GM19043 (cell line): ENCODE data around the gene GUCA2B.

Experiments used
- ATAC-seq: cut with Tn5 transposase; IDR thresholded peaks from one replicate; pipeline ENCODE4 v1.9.1; 2021; ENCODE audit warnings: low read depth; ENCODE audit not compliant: unreplicated experiment

The GUCA2B gene

DNA sequence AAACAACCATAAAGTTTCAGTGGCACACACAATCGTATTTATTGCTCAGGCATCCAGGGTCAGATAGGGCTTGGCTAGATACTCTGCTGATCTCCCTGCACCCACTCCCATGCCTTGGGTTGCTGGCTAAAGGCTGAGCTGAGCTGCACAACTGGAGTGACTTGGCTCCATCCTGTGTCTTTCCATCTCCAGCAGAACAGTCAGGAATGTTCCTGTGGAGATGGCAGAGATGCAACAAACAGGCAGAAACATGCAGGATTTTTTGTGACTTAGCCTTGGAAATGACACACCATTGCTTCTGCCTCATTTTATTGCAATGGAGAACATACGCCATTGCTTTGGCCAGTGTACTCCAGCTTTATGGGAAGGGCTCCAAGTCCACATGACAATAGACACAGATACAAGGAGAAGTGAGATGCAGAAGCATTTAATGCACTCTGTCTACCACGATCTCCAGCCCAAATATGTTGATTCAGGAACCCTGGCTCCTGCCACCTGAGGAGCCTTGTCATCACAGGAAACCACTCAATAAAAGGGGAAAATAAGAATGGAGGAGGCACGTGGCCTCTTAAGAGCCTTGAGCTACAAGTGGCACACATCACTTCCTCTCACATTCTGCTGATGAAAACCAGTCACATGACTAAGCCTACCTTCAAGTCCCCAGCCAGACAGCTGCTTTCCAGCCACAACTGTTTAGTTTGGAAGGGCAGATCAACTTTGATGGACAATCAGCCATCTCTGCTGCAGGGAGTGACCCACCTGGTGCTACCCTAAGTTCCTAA, 10.1 kb upstream of the GUCA2B start:
- no peak for ATAC-seq

DNA sequence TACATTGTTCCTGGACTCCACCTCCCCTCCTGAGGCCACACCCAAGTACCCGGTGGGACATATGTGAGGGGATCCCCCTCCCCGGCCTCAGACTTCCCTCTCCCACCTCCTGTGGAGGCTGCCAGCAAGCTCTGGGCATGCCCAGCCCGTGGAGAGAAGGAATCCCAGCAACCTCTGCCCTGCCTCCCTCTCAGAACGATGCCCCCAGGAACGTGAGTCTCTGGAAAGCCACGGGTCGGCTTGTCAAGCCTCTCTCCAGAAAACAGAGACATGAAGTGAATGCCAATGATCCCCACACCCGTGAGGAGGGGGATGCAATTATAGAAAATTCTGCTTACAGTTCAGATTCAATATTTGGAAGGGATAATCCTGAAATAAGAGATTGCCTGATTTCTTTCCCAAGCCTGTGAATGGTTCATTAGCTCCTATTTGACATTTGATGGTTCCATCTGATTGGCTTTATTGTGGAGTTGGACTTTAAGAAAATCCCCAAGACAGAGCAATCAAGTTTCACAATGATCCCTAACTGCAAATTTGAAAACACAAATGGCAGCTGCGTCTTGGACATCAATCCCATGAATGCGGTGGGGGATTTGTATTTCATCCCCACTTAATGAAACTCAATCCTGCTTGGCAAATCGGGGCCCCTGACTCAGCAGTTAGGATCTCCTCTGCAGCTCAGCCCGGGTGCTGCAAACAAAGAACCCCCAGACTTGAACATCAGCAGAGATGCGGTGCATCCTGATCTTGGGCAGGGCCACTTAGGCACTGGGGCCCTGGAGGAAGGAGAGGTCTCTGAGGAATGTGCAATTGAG, 9.1 kb upstream of the GUCA2B start:
- no peak for ATAC-seq

DNA sequence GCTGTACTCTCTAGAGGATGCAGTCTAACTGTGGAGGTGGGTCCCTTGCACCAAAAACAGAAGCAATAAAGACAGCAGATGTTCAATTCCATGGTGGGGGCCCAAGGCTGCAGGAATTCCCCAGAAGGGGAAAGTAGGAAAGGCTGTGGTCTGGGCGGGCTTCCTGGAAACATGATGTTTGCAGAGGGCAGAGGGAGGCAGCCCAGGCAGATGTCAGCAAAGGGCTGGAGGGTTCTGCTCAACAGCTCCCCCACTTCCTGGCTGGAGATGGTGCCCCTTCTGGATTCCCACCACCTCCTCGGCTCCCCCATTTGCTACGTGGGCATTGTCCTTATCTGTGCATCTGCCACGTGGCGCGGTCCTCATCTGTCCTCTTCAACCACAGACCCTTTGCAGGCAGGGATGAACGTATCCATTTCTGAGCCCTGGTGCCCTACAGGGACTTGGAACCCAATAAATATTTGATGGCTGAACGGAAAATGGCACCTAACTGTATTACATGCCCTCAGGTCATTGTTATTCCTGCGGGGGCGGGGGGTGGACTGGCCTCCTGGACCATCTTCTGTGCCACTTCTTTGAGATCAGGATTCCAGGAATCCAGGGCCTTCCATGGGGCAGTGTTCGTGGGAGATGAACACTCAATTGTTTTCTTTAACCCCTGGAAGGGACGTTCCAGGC, 8.4 kb upstream of the GUCA2B start:
- no peak for ATAC-seq

DNA sequence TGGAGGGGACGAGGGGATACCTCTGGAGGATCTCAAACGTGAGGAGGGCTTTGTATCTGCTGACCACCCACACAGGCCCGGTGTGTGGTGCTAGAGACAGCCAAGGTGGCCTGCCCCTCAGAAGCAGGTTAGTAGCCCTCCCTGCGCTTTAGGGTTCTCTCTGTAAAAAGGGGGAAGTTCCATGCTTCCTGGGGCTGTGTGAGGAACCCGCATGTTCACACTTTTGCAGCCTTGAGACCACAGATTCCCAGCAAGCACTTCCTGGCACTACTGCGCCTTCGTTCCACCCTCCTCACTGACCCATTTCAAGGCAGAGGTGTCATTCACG, 7.9 kb upstream of the GUCA2B start:
- no peak for ATAC-seq

DNA sequence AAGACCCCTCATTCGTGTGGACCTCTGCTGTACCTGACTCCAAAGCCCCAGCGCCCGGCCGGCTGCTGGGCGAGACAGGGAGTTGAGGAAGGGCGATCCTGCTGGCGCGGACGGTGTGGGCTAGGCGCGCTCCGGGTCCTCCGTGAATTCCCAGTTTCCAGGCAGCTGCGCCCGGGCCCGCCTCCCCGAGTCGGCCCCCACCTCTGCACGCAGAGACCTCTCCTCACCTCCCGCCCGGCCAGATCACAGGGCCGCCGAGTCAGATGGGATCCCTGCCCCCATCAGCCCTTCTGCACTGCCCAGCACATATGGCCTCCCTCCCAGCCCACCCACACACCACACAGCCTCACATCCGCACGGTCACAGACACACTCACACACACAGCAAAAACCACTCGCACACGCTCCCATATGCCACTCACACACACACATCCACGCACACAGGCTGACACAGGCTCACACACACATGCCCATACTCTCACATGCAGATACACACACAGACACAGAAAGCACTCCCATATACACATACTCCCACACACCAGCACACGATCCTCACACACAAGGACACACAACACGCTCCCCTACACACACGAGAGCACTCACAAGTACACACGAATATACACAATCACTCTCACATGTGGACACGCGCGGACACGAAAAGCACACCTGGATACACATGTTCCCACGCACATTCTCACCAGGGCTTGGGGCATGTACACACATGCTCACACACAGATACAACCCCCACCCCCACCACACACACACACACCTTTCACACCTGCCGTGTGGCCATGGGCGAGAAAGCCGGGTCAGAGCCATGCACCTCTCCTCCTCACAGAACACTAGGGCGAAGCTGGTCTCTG, 7.2 kb upstream of the GUCA2B start:
- ATAC-seq, result no peak

DNA sequence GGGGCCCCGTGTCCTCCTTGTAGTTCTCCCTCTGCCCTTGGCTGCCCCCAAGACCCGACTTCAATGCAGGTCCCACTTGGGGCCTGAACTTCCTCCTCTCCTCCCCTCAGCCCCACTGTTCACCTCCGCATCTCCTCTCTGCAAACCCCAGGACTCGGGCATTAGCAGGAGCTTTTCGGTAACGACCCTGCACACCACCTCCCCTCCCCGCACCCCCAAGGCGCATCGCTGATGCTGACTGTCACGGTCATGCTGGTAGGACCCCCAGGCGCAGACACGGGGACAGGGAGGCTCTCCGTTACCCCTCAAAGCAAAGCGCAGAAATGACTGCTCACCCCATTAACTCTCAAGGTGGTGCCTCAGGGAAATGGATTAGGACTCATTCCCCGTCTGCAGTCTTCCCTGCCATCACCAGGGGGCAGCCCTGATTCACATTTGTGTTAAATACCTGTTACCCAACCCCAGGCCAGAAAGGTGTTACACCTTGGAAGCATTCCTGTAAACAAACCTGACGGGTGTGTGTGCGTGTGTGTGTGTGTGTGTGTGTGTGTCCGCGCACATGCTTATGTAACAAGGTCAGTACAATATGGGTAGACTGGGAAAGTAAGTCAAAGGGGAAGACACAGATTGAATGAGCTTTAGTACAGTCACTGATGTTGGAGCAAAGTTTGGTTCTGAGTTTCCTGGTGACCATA, 6.4 kb upstream of the GUCA2B start:
- ATAC-seq, result no peak

DNA sequence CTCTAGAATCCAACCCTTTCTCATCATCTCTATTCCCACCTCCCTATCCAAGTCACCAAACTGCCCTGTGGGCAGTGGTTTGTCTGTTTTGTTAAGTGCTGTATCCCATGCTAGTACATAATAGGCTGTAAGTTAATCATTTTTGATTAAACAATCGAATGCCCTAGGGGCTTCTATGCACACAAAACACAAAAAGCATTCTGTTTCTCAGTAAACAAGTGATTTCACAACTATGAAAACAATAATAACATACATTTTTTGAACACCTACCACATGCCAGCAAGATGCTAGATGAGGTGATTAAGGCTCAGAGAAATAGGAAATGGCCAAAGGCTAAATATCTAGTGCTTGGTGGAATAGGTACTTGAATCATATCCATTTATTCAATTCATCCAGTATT, 5.0 kb upstream of the GUCA2B start:
- no peak for ATAC-seq

DNA sequence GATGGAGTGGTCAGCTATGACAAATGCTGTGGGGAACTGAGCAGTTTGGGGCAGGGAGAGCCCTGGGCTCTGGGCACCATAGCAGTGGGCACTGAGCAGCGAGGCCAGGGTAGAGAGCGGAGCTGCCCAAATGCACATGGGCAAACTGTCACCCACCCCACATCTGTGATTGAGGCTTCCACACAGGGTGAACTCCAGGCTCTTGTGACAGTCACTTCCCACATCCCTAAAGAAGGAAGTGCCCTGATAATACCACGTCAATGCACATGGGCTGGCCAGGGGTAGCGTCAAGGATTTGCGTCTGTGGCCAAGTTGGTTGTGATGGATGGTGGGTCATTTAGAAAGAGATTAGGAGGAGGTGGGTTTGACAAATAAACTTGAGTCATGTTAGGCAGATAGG, 2.6 kb upstream of the GUCA2B start:
- no peak for ATAC-seq

DNA sequence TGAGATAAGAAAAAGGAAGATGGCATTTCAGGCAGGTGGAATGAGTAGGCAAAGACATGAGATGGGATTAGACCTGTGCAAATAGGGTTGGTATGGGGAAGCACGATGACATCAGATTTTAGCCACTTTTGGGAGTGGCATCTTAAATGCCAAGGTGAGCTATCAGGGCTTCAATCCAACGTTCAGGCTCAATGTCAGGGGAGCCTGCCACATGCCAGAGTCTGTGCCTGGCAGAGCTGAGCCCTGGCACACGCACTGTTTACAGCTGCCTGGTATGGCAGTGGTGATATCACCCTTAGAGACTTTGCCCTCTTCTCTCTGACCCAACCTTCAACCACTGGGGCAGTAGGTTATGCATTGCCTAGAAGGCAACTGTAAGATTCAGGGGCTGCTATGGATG, 1.1 kb upstream of the GUCA2B start:
- ATAC-seq, result no peak

DNA sequence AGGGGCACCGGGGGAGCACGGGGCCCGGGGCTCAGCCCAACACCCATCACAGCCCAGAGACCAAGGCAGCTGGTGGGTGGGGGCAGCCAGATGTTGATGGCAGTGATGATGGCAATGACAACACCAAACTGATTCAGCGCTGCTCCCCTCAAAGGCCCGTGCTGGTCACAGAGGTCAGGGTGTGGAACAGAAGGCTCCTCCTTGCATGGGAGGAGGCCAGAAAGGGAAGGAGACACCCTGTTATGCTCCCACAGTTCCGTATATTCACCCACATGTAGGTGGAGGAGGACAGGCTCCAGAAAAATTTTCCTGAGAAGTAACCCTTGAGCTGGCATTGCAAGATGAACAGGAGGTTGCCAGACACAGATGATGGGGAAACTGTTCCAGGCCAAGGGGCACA, 414 bp downstream of the GUCA2B start:
- no peak for ATAC-seq

DNA sequence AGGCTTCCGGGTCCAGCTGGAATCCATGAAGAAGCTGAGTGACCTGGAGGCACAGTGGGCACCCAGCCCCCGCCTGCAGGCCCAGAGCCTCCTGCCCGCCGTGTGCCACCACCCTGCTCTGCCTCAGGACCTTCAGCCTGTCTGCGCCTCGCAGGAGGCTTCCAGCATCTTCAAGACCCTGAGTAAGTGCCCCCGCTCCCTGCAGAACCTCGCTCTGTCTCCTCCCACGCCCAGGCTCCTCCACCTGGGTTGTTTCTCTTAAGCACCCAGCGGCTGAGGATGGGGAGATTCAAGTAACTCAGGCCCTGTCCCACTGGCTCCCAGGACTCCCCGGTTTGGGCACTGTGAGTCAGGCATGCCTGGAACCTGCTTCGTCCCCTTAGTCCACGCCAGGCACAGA, 1.5 kb downstream of the GUCA2B start:
- no peak for ATAC-seq

DNA sequence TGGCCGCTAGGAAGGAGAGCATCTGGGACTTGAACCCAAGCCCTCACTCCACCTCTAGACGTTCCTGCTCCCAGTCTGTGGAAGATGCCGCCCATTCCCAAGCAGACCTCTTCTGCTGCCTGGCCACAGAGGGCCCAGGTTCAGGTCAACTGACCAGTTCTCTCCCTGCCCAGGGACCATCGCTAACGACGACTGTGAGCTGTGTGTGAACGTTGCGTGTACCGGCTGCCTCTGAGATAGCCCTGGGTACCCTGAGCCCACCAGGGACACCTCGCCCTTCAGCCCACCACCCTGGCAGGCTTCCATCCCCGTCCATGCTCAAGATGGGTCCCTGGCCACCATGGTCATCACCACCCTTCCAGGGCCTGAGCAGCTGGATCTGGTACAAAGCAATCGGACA, 2.2 kb downstream of the GUCA2B start:
- no peak for ATAC-seq

DNA sequence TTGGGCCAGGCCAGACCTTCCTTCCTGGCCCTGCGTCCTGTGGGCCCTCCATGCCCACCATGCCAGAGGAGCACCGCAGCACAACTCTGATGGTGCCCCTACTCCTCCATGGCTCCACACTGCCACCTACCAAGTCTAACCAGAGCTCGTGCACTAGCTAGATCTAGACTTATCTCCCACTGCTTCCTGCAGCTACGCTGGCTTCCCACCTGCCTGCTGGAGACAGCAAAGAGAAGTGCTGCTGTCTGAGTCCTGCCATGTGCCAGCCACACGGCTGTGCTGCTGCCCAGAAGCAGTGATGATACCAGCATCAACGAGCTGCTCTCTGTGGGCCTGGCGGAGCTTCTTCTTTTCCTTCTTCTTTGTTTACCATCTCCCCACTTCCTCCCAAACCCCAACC, 4.5 kb downstream of the GUCA2B start:
- ATAC-seq, result no peak

DNA sequence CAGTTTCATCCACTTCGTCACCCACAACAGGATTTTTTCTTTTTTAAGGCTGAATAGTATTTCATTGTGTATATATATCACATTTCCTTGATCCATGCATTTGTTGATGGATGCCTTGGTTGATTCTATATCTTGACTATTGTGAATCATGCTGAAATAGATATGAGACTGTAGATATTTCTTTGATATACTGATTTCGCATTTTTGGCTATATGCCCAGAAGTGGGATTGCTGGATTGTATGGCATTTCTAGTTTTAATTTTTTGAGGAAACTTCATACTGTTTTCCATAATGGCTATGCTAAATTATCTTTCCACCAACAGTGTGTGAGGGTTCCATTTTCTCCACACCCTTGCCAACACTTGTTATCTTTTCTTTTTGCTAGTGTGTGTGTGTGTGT, 5.0 kb downstream of the GUCA2B start:
- no peak for ATAC-seq

DNA sequence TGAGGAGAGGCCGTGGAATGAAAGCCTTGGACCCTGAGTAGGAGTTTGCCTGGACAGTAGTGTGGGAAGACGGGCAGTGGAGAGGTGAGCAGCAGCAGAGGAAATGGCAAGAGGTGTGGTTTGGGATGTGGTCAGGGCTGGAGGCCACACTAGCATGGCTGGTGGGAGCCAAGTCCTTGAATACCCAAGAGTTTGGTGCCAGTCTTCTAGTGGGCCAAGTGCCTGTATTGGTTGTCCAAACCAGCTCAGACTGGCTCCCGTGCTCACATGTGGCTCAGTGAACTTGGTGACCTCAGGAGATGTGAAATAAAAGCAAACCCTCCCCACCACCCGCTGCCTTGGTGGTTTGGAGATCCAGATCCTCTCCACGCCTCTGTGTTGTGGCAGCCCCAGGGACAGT, 9.0 kb downstream of the GUCA2B start:
- no peak for ATAC-seq

DNA sequence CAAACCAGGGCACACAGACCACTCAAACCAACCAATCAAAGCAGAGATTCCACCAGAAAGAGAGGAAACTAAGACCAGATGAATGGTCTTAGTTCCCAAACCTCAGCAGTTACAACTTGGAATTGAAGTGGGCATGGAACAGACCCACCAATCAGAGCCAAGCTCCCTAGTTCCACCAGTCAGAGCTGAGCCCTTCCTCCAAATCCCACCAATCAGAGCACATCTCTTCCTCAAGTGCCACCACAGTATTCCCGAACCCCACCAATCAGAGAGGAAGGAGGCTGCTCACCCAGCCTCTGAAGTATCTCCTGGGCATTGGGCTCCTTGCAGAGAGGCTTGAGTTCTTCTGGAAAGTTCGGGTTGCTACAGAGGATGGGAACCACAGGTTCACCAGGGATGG, 9.9 kb downstream of the GUCA2B start:
- ATAC-seq, result no peak

DNA sequence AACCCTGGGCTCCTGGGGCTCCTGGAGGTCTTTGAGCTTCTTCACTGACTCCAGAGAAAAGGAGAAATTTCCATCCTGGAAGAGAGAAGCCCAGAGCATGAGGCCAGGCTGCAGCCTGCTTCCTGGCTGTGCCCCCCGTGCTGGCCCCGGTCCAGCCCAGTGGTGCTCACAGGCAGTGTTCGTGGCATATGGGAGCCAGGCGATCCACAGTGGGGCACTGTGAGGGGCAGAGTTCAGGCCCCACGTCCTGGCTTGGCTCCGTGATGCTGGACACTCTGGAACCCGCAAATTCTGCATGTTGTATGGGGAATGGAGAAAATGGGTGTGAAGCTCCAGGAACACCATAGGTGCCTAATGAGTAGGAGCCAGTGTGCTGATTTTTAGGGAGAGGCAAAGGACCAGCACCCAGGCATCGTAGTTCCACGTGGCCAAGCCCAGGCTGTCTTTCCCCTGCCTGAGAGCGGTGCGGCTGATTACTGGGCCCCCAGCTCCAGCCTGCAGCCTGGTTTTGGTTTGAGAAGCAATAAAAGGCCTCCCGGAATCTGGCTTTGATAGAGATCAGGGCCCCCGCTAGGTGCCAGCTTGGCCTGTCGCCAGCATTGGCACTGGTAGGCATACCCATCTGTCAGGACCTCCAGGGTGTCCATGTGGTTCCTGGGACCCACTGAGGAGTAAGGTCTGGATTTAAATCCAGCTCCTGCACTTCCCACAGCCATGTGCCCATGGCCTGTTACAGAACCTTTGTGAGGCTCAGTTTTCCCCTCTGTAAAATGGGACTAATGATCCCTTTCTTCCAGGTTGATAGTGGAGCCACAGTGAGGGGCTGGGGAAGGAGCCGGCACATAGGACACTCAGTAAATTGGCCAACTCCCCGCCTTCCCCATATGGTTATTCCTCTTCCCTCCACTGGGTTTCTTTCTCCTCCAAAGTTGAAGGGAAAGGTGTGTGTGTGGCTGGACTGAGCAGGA, 10.6 kb downstream of the GUCA2B start:
- no peak for ATAC-seq

DNA sequence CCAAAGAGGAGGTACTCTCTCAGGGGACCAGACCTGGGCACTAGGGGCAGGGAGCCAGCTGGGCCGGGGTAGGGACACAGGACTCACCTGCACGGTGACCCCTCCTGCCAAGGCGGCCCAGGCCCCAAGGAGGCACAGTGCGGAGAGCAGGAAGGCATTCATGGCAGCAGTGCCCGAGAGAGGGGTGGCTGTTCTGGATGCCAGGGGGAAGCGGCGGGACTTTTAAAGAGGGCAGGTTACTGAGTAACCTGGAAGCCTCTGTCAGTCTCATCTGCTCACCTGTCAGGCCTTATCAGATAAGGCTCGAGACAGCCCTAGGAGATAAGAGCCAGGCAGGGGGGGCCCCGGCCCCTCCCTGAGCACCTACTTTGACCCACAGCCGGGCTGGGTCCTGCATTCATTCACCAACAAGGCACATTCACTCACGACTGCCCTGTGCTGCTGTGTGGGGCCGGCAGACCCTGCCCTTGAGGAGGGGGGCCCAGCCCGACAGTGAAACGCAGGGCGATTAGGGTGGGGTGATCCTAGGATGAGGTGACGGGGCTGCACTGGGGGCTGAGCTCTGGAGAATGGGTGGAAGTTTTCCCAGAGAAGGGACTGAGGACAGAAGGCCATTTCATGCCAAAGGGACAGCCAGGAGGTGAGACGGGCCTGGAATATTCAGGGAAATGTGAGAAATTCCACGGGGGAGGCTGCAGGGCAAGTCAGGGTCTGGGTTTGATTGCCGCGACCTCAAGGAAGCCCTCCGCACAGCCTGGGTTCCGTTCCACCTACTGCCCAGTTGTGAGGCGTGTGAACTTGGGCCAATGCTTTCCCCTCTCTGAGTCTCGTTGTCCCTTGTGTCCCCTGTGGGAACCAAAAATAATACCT, 11.6 kb downstream of the GUCA2B start, which contains the start of gene GUCA2A:
Gene GUCA2A, minus strand, starts transcription at position 195 of the 870 bp plus-strand sequence. Its CDS starts 33 bp downstream, at position 162.
- ATAC-seq, result no peak
